Measurements from ENCODE around the gene SOD2.
"Not testable (repeated sequence)": the region's sequence is repeated elsewhere in the genome, so short reads cannot be mapped to it uniquely, and the experiment has no call there.

The SOD2 gene

GRCh38 chr6:159726918-159727716 lies 34.1 kb upstream of the SOD2 start, which contains the start of gene WTAP:
WTAP (plus strand) TSS chr6:159727506; CDS start chr6:159736266, 8,760 bp downstream.
- Histone ChIP-seq H3K27me3 (ENCODE audit: insufficient read depth, low read length) (no peaks in the 10 kb centered on the region), H3K27ac (ENCODE audit: low read length) (peak within 1 kb of the TSS; percentile 98), H3K36me3 (ENCODE audit: insufficient read depth, low read depth, low read length) (peaks cover 27% of the 10 kb centered on the region; the same call in 1 of the 2 replicates), H3K4me3 (ENCODE audit: low read length) (peak within 1 kb of the TSS; percentile 97), H3K9me3 (ENCODE audit: insufficient read depth, low read depth, low read length) (no peaks in the 10 kb centered on the region), H3K4me1 (ENCODE audit: insufficient read depth, low read length) (peaks cover 18% of the 10 kb centered on the region; the same call in 1 of the 2 replicates), H3K9ac (ENCODE audit: low read depth, low read length) (peak within 1 kb of the TSS; percentile 99)

GRCh38 chr6:159726255-159726917 lies 33.3 kb upstream of the SOD2 start:
- peak overlapping the region; percentile 98 for H3K27ac ChIP-seq (ENCODE audit: low read length)
- peak overlapping the region; percentile 97 for H3K4me3 ChIP-seq (ENCODE audit: low read length)
- no peaks in the 10 kb centered on the region for H3K9me3 ChIP-seq (ENCODE audit: insufficient read depth, low read depth, low read length)
- no peaks in the 10 kb centered on the region for H3K27me3 ChIP-seq (ENCODE audit: insufficient read depth, low read length)
- H3K9ac ChIP-seq (ENCODE audit: low read depth, low read length) = peak overlapping the region; percentile 99
- peaks cover 18% of the 10 kb centered on the region; the same call in 1 of the 2 replicates for H3K4me1 ChIP-seq (ENCODE audit: insufficient read depth, low read length)
- H3K36me3 ChIP-seq (ENCODE audit: insufficient read depth, low read depth, low read length) = peaks cover 19% of the 10 kb centered on the region; the same call in 1 of the 2 replicates

- not testable (repeated sequence) for H3K27me3 ChIP-seq (ENCODE audit: insufficient read depth, low read length); H3K9me3 ChIP-seq (ENCODE audit: insufficient read depth, low read depth, low read length); H3K27ac ChIP-seq (ENCODE audit: low read length); H3K36me3 ChIP-seq (ENCODE audit: insufficient read depth, low read depth, low read length); H3K9ac ChIP-seq (ENCODE audit: low read depth, low read length)
- peaks cover 16% of the 10 kb centered on the region; the same call in 1 of the 2 replicates for H3K4me1 ChIP-seq (ENCODE audit: insufficient read depth, low read length)
- peak overlapping the region; percentile 97 for H3K4me3 ChIP-seq (ENCODE audit: low read length)
Measured at GRCh38 chr6:159725208-159725607, 32.2 kb upstream of the SOD2 start.

GRCh38 chr6:159724778-159725177 lies 31.7 kb upstream of the SOD2 start:
- peaks cover 5% of the 10 kb centered on the region; the same call in 1 of the 2 replicates for H3K36me3 ChIP-seq (ENCODE audit: insufficient read depth, low read depth, low read length)
- peaks cover 12% of the 10 kb centered on the region; the same call in 1 of the 2 replicates for H3K4me1 ChIP-seq (ENCODE audit: insufficient read depth, low read length)
- no peak overlapping the region for H3K27ac ChIP-seq (ENCODE audit: low read length)
- H3K27me3 ChIP-seq (ENCODE audit: insufficient read depth, low read length) = no peaks in the 10 kb centered on the region
- H3K4me3 ChIP-seq (ENCODE audit: low read length) = no peak overlapping the region
- no peaks in the 10 kb centered on the region for H3K9me3 ChIP-seq (ENCODE audit: insufficient read depth, low read depth, low read length)
- H3K9ac ChIP-seq (ENCODE audit: low read depth, low read length) = no peak overlapping the region

GRCh38 chr6:159723259-159723658 lies 30.2 kb upstream of the SOD2 start:
- Histone ChIP-seq H3K4me1 (ENCODE audit: insufficient read depth, low read length) (peaks cover 3% of the 10 kb centered on the region; the same call in 1 of the 2 replicates), H3K36me3 (ENCODE audit: insufficient read depth, low read depth, low read length) (peaks cover 5% of the 10 kb centered on the region; the same call in 1 of the 2 replicates), H3K27ac (ENCODE audit: low read length) (no peak overlapping the region), H3K9ac (ENCODE audit: low read depth, low read length) (no peak overlapping the region), H3K4me3 (ENCODE audit: low read length) (no peak overlapping the region), H3K9me3 (ENCODE audit: insufficient read depth, low read depth, low read length) (no peaks in the 10 kb centered on the region), H3K27me3 (ENCODE audit: insufficient read depth, low read length) (no peaks in the 10 kb centered on the region)

- peaks cover 5% of the 10 kb centered on the region; the same call in 1 of the 2 replicates for H3K36me3 ChIP-seq (ENCODE audit: insufficient read depth, low read depth, low read length)
- no peak overlapping the region for H3K27ac ChIP-seq (ENCODE audit: low read length)
- no peaks in the 10 kb centered on the region for H3K27me3 ChIP-seq (ENCODE audit: insufficient read depth, low read length)
Measured at GRCh38 chr6:159722655-159723054, 29.6 kb upstream of the SOD2 start.

GRCh38 chr6:159721981-159722380 lies 28.9 kb upstream of the SOD2 start:
- H3K27ac ChIP-seq (ENCODE audit: low read length); H3K36me3 ChIP-seq (ENCODE audit: insufficient read depth, low read depth, low read length); H3K4me3 ChIP-seq (ENCODE audit: low read length); H3K9ac ChIP-seq (ENCODE audit: low read depth, low read length); H3K4me1 ChIP-seq (ENCODE audit: insufficient read depth, low read length); H3K27me3 ChIP-seq (ENCODE audit: insufficient read depth, low read length); H3K9me3 ChIP-seq (ENCODE audit: insufficient read depth, low read depth, low read length): not testable (repeated sequence)

More at GRCh38 chr6:159722655-159723054, 29.6 kb upstream of the SOD2 start:
- Histone ChIP-seq H3K9me3 (ENCODE audit: insufficient read depth, low read depth, low read length) (no peaks in the 10 kb centered on the region), H3K4me3 (ENCODE audit: low read length) (no peak overlapping the region), H3K4me1 (ENCODE audit: insufficient read depth, low read length) (peaks cover 3% of the 10 kb centered on the region; the same call in 1 of the 2 replicates), H3K9ac (ENCODE audit: low read depth, low read length) (no peak overlapping the region)

- Histone ChIP-seq H3K9me3 (ENCODE audit: insufficient read depth, low read depth, low read length) (no peaks in the 10 kb centered on the region), H3K4me1 (ENCODE audit: insufficient read depth, low read length) (no peaks in the 10 kb centered on the region; the same call in 1 of the 2 replicates), H3K4me3 (ENCODE audit: low read length) (no peak overlapping the region), H3K36me3 (ENCODE audit: insufficient read depth, low read depth, low read length) (peaks cover under 1% of the 10 kb centered on the region; the same call in 1 of the 2 replicates), H3K27me3 (ENCODE audit: insufficient read depth, low read length) (no peaks in the 10 kb centered on the region), H3K27ac (ENCODE audit: low read length) (no peak overlapping the region), H3K9ac (ENCODE audit: low read depth, low read length) (no peak overlapping the region)
Measured at GRCh38 chr6:159720708-159721107, 27.7 kb upstream of the SOD2 start.

- Histone ChIP-seq H3K27me3 (ENCODE audit: insufficient read depth, low read length) (no peaks in the 10 kb centered on the region), H3K27ac (ENCODE audit: low read length) (no peak overlapping the region), H3K36me3 (ENCODE audit: insufficient read depth, low read depth, low read length) (no peaks in the 10 kb centered on the region), H3K4me3 (ENCODE audit: low read length) (no peak overlapping the region), H3K9me3 (ENCODE audit: insufficient read depth, low read depth, low read length) (no peaks in the 10 kb centered on the region), H3K4me1 (ENCODE audit: insufficient read depth, low read length) (no peaks in the 10 kb centered on the region), H3K9ac (ENCODE audit: low read depth, low read length) (no peak overlapping the region)
Measured at GRCh38 chr6:159719287-159719686, 26.2 kb upstream of the SOD2 start.

GRCh38 chr6:159718634-159719033 lies 25.6 kb upstream of the SOD2 start:
- H3K4me1 ChIP-seq (ENCODE audit: insufficient read depth, low read length) = no peaks in the 10 kb centered on the region
- no peaks in the 10 kb centered on the region for H3K27me3 ChIP-seq (ENCODE audit: insufficient read depth, low read length)
- no peaks in the 10 kb centered on the region for H3K36me3 ChIP-seq (ENCODE audit: insufficient read depth, low read depth, low read length)
- H3K9me3 ChIP-seq (ENCODE audit: insufficient read depth, low read depth, low read length) = no peaks in the 10 kb centered on the region
- H3K27ac ChIP-seq (ENCODE audit: low read length) = no peak overlapping the region
- no peak overlapping the region for H3K4me3 ChIP-seq (ENCODE audit: low read length)
- no peak overlapping the region for H3K9ac ChIP-seq (ENCODE audit: low read depth, low read length)

- no peak overlapping the region for H3K4me3 ChIP-seq (ENCODE audit: low read length)
- no peaks in the 10 kb centered on the region for H3K9me3 ChIP-seq (ENCODE audit: insufficient read depth, low read depth, low read length)
- H3K27ac ChIP-seq (ENCODE audit: low read length) = no peak overlapping the region
- no peaks in the 10 kb centered on the region for H3K4me1 ChIP-seq (ENCODE audit: insufficient read depth, low read length)
- H3K27me3 ChIP-seq (ENCODE audit: insufficient read depth, low read length) = no peaks in the 10 kb centered on the region
- H3K36me3 ChIP-seq (ENCODE audit: insufficient read depth, low read depth, low read length) = no peaks in the 10 kb centered on the region
- no peak overlapping the region for H3K9ac ChIP-seq (ENCODE audit: low read depth, low read length)
Measured at GRCh38 chr6:159716247-159717096, 23.4 kb upstream of the SOD2 start.

Measured in iPS-20b (cell line).